Keratinocyte (primary cell): ENCODE data around the gene DPH1. TPM values are rescaled to one million over a fixed set of nuclear protein-coding genes. Genes with fewer than 3 reads are reported as not detected.

Source experiments
- DNase-seq: peaks from one replicate; pipeline ENCODE4 v3.0.0-alpha.2; 2011; ENCODE audit warnings: low read depth, missing footprints, low spot score
- FAIRE-seq: peaks from 2 replicates; lab custom pipeline; 2011; peaks lifted over from hg19 to GRCh38; lab: Jason Lieb, UNC
- H2AFZ ChIP-seq: 2 replicates; pipeline ENCODE4 v1.6.0; 2012; ENCODE audit warnings: low read length, control low read depth, inconsistent platforms; ENCODE audit not compliant: control insufficient read depth
- H3K27ac ChIP-seq: 2 replicates; pipeline ENCODE4 v1.5.1; 2011; ENCODE audit warnings: low read length; ENCODE audit not compliant: control insufficient read depth, insufficient read depth
- H3K27me3 ChIP-seq: 3 replicates; pipeline ENCODE4 v1.6.0; 2011; ENCODE audit warnings: low read length; ENCODE audit not compliant: control insufficient read depth, insufficient read depth; ENCODE audit errors: extremely low read depth
- H3K36me3 ChIP-seq, 2 experiments: 2 replicates in 1 of 2; 3 replicates in 1 of 2; pipeline ENCODE4 v1.5.1; 2011; ENCODE audit warnings: low read length in 2 of 2, mild to moderate bottlenecking in 1 of 2; ENCODE audit not compliant: control insufficient read depth in 2 of 2, insufficient read depth in 2 of 2; ENCODE audit errors: extremely low read depth in 1 of 2
- H3K4me1 ChIP-seq: 3 replicates; pipeline ENCODE4 v1.5.1; 2011; ENCODE audit warnings: low read length; ENCODE audit not compliant: control insufficient read depth, insufficient read depth; ENCODE audit errors: extremely low read depth
- H3K4me2 ChIP-seq: 3 replicates; pipeline ENCODE4 v1.6.0; 2011; ENCODE audit warnings: low read depth, low read length; ENCODE audit not compliant: control insufficient read depth, insufficient read depth; ENCODE audit errors: extremely low read depth
- H3K4me3 ChIP-seq, 3 experiments: fragments of 200-600 bp in 1 of 3; sonication (generic) in 1 of 3; 2 replicates in 2 of 3; 3 replicates in 1 of 3; pipeline ENCODE4 v1.5.1; 2011 to 2016; ENCODE audit warnings: low read length in 3 of 3, mild to moderate bottlenecking in 3 of 3, control low read depth in 2 of 3, inconsistent platforms in 1 of 3, low read depth in 1 of 3, mixed read lengths in 1 of 3, mixed run types in 1 of 3, moderate library complexity in 1 of 3; ENCODE audit not compliant: control insufficient read depth in 2 of 3, insufficient read depth in 2 of 3; ENCODE audit errors: extremely low read depth in 1 of 3
- H3K79me2 ChIP-seq: 2 replicates; pipeline ENCODE4 v1.6.0; 2012; ENCODE audit warnings: low read length; ENCODE audit not compliant: control insufficient read depth, insufficient read depth
- H3K9ac ChIP-seq: 3 replicates; pipeline ENCODE4 v1.6.0; 2011; ENCODE audit warnings: low read length; ENCODE audit not compliant: control insufficient read depth, insufficient read depth; ENCODE audit errors: extremely low read depth
- H3K9me1 ChIP-seq: 3 replicates; pipeline ENCODE4 v1.6.0; 2011; ENCODE audit warnings: low read length; ENCODE audit not compliant: control insufficient read depth, insufficient read depth; ENCODE audit errors: extremely low read depth
- H3K9me3 ChIP-seq: 2 replicates; pipeline ENCODE4 v1.5.1; 2012; ENCODE audit warnings: low read depth, low read length; ENCODE audit not compliant: control insufficient read depth
- H4K20me1 ChIP-seq: 3 replicates; pipeline ENCODE4 v1.6.0; 2011; ENCODE audit warnings: low read length; ENCODE audit not compliant: control insufficient read depth, insufficient read depth; ENCODE audit errors: extremely low read depth
- EZH2 ChIP-seq: IDR thresholded peaks from one replicate; pipeline ENCODE4 v1.6.1; 2012; ENCODE audit warnings: inconsistent platforms, mild to moderate bottlenecking, low read length, moderate library complexity
- dilution Hi-C: fragments of 300-500 bp; cut with MboI; formaldehyde crosslinking; loops from one replicate; pipeline ENCODE4 v1.7.0; 2020; ENCODE audit warnings: low sequenced_read_pairs; ENCODE audit not compliant: extremely low pct_ligation_motif_present
- polyA plus RNA-seq, 5 experiments: library from polyadenylated mRNA; depleted of rRNA in 3 of 5; stranded (reverse) in 3 of 5; stranded (forward) in 1 of 5; unstranded in 1 of 5; fragments of >200 nt; gene quantifications; 1 replicate in 1 of 5; 2 replicates in 3 of 5; 3 replicates in 1 of 5; pipeline versions ENCODE4 v1.2.1 to v1.2.3, GENCODE V29; 2011 to 2012; ENCODE audit warnings: missing spikeins in 2 of 5, low read depth in 1 of 5, low replicate concordance in 1 of 5
- TF ChIP-seq, protein P1 (sequence below), 3 experiments: IDR thresholded peaks in 1 of 3; conservative IDR thresholded peaks in 1 of 3; optimal IDR thresholded peaks in 1 of 3; 2 replicates in 2 of 3; 3 replicates in 1 of 3; pipeline versions ENCODE3 to v1.5.1; 2011; ENCODE audit warnings: low read length in 3 of 3, mild to moderate bottlenecking in 3 of 3, moderate library complexity in 2 of 3, control low read depth in 1 of 3, inconsistent platforms in 1 of 3; ENCODE audit not compliant: insufficient read depth in 2 of 3; ENCODE audit errors: extremely low read depth in 1 of 3

Gene DPH1
- polyA plus RNA-seq, 1 donor (not counting 4 experiments of a cell fraction or from before 2014, with no cell fraction given), result 18.9 TPM

DNA sequence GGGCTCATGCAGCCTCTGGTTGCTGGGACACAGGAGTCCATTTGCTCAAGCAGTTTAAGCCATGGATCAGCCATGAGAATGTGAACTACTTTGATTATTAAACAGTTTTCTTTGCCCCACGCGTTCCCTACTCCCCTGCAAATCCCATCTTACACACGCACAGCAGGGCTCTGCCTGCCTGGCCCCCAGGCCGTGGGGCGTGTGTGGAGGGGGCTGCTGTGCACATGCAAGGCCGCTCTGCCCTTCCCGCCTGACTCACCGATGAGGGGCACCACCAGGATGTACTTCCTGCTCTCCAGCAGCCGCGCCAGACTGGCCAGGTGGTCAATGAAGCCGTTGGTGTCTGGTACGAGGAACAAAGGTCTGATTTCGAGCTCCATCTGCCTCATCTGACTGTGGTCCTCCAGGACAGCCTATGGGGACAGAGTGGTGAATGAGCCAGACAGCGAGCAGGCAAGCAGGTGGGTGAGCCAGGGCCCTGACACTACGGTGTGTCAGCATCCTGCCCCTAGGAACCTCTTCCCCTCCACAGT, 38.6 kb downstream of the DPH1 start:
- Histone ChIP-seq H4K20me1 (no peaks in the 10 kb centered on the region), H3K4me1 (peaks cover 3% of the 10 kb centered on the region), H3K27me3 (no peaks in the 10 kb centered on the region), H3K36me3 (peaks cover 21 to 32% of the 10 kb centered on the region in 2 experiments), H3K27ac (no peak overlapping the region), H3K79me2 (no peaks in the 10 kb centered on the region), H3K9me3 (no peaks in the 10 kb centered on the region), H3K4me2 (no peak overlapping the region), H3K4me3 (no peak overlapping the region), H2AFZ (no peak overlapping the region), H3K9ac (no peak overlapping the region), H3K9me1 (no peaks in the 10 kb centered on the region)
- dilution Hi-C loops, result no loop called here
- no peak for FAIRE-seq
- no peak for TF ChIP-seq EZH2
- TF ChIP-seq, protein P1, sequence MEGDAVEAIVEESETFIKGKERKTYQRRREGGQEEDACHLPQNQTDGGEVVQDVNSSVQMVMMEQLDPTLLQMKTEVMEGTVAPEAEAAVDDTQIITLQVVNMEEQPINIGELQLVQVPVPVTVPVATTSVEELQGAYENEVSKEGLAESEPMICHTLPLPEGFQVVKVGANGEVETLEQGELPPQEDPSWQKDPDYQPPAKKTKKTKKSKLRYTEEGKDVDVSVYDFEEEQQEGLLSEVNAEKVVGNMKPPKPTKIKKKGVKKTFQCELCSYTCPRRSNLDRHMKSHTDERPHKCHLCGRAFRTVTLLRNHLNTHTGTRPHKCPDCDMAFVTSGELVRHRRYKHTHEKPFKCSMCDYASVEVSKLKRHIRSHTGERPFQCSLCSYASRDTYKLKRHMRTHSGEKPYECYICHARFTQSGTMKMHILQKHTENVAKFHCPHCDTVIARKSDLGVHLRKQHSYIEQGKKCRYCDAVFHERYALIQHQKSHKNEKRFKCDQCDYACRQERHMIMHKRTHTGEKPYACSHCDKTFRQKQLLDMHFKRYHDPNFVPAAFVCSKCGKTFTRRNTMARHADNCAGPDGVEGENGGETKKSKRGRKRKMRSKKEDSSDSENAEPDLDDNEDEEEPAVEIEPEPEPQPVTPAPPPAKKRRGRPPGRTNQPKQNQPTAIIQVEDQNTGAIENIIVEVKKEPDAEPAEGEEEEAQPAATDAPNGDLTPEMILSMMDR (optimal IDR thresholded peaks at IDR 0.05 in 1 of 3, IDR thresholded peaks at IDR 0.05 in 1 of 3, conservative IDR thresholded peaks at IDR 0.05 in 1 of 3; ENCODE audit: extremely low read depth in 1 of 3, insufficient read depth in 2 of 3, low read length in 3 of 3), result no peak
- DNase-seq, result no peak

GRCh38 chr17:2070241-2071023, 40.5 kb downstream of the DPH1 start:
- Histone ChIP-seq H3K36me3 (peaks cover 16 to 21% of the 10 kb centered on the region in 2 experiments), H4K20me1 (no peaks in the 10 kb centered on the region), H3K27me3 (no peaks in the 10 kb centered on the region), H3K79me2 (no peaks in the 10 kb centered on the region), H3K9ac (no peak overlapping the region), H3K4me1 (peaks cover 5% of the 10 kb centered on the region), H3K9me1 (peaks cover under 1% of the 10 kb centered on the region), H3K27ac (no peak overlapping the region), H3K4me3 (no peak overlapping the region), H3K4me2 (no peak overlapping the region), H3K9me3 (no peaks in the 10 kb centered on the region), H2AFZ (no peak overlapping the region)
- no peak for TF ChIP-seq EZH2
- TF ChIP-seq, protein P1 (optimal IDR thresholded peaks at IDR 0.05 in 1 of 3, IDR thresholded peaks at IDR 0.05 in 1 of 3, conservative IDR thresholded peaks at IDR 0.05 in 1 of 3; ENCODE audit: extremely low read depth in 1 of 3, insufficient read depth in 2 of 3, low read length in 3 of 3), result peak in 1 of 3 experiments; percentile 6
- no peak for FAIRE-seq
- no peak for DNase-seq
- dilution Hi-C loops, result no loop called here
